HG03558 (cell line): ENCODE results near the gene CAB39L.

ENCODE experiments used
- ATAC-seq: cut with Tn5 transposase; IDR thresholded peaks from one replicate; pipeline ENCODE4 v1.9.1; 2021; ENCODE audit warnings: moderate number of reproducible peaks; ENCODE audit not compliant: unreplicated experiment; ENCODE audit errors: extremely low read depth

CAB39L gene

GRCh38 chr13:49443704-49444523 is at the start of gene CAB39L, which contains the start of gene SETDB2:
CAB39L (minus strand) TSS chr13:49444064; CDS start chr13:49382910, 61,154 bp downstream.
SETDB2 (plus strand) TSS chr13:49444274; CDS start chr13:49451894, 7,620 bp downstream.
- ATAC-seq = peak; percentile 88

- ATAC-seq = no peak
These were observed 44.7 kb upstream of the CAB39L start for GRCh38 chr13:49488563-49488962.

- no peak for ATAC-seq
These were observed 37.9 kb upstream of the CAB39L start for GRCh38 chr13:49481788-49482187.

- ATAC-seq = no peak
These were observed 32.7 kb upstream of the CAB39L start for GRCh38 chr13:49476529-49476928.

- ATAC-seq = no peak
These were observed 28.3 kb upstream of the CAB39L start for GRCh38 chr13:49472186-49472585.

DNA sequence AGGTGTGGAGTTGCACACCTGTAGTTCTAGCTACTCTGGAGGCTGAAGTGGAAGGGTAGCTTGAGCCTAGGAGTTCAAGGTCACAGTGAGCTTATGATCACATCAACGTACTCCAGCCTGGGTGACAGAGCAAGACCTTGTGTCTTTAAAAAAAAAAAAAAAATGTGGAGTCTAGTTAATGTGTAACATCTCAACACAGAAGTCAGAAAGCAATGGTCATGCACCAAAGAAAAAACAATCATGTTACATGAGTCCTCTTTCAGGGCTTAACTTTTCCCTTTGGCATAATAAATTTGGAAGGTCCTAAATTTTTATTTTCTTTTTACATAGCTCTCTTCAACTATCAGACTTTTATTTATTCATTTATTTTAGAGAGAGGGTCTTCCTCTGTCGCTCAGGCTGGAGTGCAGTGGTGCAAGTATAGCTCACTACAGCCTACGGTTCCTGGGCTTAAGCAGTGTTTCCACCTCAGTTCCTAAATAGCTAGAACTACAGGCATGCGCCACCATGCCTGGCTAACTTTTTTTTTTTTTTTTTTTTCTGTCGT is 22.5 kb upstream of the CAB39L start:
- no peak for ATAC-seq

GRCh38 chr13:49464621-49465325 is 20.9 kb upstream of the CAB39L start:
- ATAC-seq = no peak

GRCh38 chr13:49464085-49464484 is 20.2 kb upstream of the CAB39L start:
- no peak for ATAC-seq

DNA sequence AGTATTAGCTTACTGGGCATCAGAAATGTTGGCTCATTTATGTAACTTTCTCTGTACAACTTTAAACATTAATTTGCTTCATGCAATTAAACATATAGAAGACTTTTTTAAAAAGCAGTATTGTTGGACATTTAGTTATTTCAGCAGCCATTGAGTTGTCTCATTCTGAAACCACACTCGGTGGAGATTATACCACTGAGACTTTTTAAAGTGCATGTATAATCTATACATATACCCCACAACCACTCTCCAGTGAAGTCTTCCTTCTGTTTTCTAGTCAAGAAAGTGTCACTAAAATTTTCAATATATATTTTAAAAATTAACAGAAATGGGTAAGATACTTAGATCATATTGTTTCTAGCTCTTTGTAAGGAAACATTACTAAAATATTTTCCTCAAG is 15.7 kb upstream of the CAB39L start:
- ATAC-seq = no peak

DNA sequence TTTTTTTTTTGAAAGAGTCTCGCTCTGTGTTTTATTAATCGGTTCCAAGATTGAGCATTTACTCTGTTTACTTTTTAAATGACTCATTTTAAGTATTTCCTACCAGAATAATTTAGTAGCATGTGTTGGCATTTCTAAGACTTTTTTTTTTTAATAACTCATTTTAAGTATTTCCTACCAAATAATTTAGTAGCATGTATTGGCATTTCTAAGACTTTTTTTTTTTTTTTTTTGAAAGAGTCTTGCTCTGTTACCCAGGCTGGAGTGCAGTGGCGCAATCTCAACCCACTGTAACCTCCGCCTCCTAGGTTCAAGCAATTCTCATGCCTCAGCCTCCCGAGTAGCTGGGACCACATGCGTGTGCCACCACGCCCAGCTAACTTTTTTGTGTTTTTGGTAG is 13.4 kb upstream of the CAB39L start:
- no peak for ATAC-seq

DNA sequence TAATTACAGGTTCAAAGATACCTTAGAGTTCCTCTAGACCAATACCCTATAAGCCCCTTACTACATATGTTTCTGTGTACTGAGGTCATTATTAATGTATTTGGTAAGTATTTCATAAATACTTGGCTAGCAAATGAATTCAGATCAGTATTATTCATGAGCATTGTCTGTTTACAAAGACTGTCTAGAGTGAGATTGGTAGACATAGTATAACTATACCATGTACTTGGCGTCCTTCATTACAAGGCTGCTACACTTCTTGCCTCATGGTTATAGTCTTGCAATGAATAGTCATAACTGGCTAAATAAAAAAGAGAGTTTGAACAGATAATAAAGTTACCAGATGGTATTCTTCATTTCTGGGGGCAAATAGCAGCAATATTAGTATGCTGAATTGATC is 12.3 kb upstream of the CAB39L start:
- no peak for ATAC-seq

GRCh38 chr13:49455007-49455398 is 11.1 kb upstream of the CAB39L start:
- ATAC-seq = no peak

- ATAC-seq = peak; percentile 90
These were observed 10.6 kb upstream of the CAB39L start for GRCh38 chr13:49454388-49455006.

- no peak for ATAC-seq
These were observed 9.6 kb upstream of the CAB39L start for GRCh38 chr13:49453465-49453864.

GRCh38 chr13:49452725-49453457 is 9.0 kb upstream of the CAB39L start:
- no peak for ATAC-seq

DNA sequence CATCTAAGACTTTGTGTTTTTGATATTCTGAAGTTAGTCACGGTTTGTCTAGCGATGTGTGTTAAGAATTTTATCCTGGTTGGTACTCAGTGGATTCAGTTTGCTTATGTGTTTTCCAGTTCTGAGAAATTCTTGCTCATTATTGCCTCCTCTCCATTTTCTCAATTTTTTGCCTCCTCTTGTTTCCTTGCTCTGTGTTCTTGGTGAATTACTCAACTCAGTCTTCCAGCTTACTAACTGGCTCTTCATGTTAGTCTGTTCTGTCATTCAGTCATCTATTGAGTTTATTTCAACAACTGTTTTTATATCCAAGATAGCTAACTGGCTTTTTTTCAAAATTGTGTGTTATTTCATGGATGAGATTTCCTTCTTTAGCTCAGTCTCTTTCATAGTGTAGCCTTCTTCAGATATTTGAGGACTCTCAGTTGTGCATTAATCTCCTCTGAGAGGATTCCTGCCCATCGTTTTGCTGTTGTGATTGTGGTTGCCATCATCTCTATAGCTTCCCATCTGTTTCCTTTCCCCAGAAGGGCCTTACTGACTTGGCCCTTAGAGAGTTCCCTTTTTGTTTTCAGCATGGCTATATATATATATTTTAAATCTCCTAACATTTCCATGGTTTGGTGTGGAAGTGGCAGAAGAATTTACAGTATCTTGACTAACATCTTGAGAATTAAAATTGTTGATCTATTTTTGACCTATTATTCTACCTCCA is 6.4 kb upstream of the CAB39L start:
- no peak for ATAC-seq

GRCh38 chr13:49448753-49449152 is 4.9 kb upstream of the CAB39L start:
- ATAC-seq = no peak

- no peak for ATAC-seq
These were observed 2.6 kb upstream of the CAB39L start for GRCh38 chr13:49446473-49446872.

DNA sequence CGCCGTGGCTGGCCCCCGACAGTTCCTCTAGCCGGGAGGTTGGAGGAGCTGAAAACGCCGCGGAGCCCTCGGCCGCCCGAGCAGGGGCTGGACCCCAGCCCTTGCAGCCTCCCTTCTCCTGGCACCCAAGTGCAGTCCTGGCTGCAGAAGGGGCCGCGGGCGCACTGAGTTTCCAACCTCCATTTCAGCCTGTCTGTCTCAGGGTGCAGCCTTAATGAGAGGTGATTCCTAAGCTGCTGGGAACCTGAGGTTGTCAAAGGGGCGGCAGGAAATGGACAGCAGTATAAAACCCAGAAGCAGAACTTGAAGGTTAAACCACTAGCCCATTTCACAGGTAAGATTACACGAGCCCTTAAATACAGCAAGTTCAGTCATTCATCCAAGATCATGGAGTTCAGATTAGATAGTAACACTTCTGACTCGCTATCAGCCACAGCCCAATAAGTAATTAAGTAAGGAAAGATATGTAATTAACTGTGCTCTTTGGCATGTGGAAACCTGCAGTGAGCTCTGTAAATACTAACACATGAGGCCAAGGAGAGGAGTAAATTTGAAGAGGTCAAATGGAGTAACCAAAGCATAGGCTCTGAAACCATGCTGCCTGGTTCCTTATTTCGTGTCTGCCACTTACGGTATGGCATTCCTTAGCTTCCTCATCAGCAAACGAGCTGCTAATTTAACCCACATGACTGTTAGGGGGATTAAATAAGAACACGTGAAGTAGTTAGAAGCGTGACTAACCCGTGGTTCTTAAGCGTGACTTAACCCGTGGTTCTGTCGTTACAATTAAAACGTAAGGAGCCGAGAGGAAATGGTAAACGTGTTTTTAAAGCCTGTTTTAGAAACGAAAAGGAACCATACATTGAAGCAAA is 896 bp upstream of the CAB39L start:
- ATAC-seq = peak; percentile 1
